ENCODE data around the gene GDI1. TPM values are rescaled to one million over a fixed set of nuclear protein-coding genes. Genes with fewer than 3 reads are reported as not detected.

GDI1 gene
- total RNA-seq, 3 donors from 2014 or later (not counting 1 experiment from before 2014, with no cell fraction given): 138 to 174 (median 140) TPM

DNA sequence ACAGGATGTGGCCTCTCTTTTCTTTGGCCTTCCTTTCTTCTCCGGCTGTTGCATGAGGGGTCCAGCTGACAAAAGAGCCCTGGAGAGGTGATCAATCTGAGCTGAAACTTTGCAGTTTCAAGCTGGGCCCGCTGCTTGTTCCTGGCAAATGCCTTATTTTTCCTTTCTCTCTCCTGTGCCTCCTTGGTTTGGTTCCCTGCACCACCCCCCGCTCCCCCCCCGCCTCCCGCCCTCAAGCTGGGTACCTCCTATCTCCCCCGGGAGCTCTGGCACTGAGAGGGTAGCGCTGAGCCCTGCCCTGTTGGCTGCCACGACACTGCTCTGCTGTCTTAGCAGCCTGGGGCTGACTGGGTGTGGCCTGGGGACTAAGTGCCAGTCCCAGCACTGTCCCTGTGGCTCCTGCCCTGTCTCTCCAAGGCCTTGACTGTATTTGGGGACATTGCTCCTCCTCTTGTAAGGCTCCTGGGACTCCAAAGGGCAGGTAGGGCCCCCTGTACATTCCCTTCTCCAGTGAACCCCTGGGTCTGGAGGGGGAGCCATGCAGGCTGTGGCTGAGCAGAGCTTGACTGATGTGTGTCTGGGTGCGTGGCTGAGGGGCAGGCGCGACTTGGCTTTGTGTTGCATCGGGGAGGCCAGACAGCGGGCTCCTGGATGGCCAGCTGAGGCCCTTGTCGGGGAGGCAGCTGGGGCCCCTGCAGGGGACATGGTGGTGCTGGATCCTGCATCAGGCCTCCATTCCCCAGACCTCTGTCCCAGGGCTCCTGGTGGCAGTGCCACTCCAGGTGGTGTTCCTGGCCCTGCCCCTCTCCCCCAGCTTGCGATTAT is 22.2 kb downstream of the GDI1 start:
- no peaks in the 10 kb centered on the region for H3K36me3 Mint-ChIP-seq
- no peaks in the 10 kb centered on the region for H3K9me3 Mint-ChIP-seq

DNA sequence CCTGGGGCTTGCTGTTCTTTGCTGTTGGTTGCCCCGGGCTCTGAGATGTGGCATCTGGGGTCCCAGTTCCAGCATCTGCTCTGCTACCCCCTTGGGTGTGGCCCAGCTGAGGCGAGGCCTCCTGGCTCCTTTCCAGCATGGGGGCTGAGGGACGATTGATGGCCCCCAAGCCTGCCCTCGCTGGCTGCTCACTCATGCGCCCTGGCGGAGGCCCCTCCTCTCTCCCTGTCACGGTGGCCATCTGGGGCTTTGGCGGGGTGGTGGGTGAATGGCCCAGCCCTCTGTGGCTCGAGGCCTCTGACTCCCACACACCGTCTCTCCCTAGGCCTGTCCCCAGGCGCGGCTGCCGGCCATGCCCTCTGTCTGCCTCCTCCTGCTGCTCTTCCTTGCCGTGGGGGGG is 22.9 kb downstream of the GDI1 start:
- intact Hi-C loops (cut with micrococcal nuclease): no loop called here
- DNase-seq (no peak), ATAC-seq (no peak)
- WGBS (ENCODE audit: insufficient coverage): 70% methylated on average over 13 of the region's 14 CpGs
- Histone ChIP-seq H3K4me3 (ENCODE audit: low read length) (no peak overlapping the region), H3K27me3 (ENCODE audit: control insufficient read depth, insufficient read depth, low read length) (no peaks in the 10 kb centered on the region), H3K27ac (ENCODE audit: low read length) (no peak overlapping the region), H3K36me3 (ENCODE audit: control insufficient read depth, insufficient read depth, low read length) (no peaks in the 10 kb centered on the region), H3K4me1 (ENCODE audit: control insufficient read depth, insufficient read depth, low read length) (peaks cover 21% of the 10 kb centered on the region), H3K9me3 (ENCODE audit: control insufficient read depth, insufficient read depth, low read length) (no peaks in the 10 kb centered on the region)
- Mint-ChIP-seq H3K36me3 (no peaks in the 10 kb centered on the region), H3K27ac (no peak overlapping the region), H3K9me3 (no peaks in the 10 kb centered on the region), H3K4me1 (peaks cover 6 to 18% of the 10 kb centered on the region in 2 donors), H3K27me3 (ENCODE audit: low read depth in 2 of 2) (peaks cover 0 to under 1% of the 10 kb centered on the region in 2 donors), H3K4me3 (peak overlapping the region; percentile 52)
- TF ChIP-seq, protein P1, sequence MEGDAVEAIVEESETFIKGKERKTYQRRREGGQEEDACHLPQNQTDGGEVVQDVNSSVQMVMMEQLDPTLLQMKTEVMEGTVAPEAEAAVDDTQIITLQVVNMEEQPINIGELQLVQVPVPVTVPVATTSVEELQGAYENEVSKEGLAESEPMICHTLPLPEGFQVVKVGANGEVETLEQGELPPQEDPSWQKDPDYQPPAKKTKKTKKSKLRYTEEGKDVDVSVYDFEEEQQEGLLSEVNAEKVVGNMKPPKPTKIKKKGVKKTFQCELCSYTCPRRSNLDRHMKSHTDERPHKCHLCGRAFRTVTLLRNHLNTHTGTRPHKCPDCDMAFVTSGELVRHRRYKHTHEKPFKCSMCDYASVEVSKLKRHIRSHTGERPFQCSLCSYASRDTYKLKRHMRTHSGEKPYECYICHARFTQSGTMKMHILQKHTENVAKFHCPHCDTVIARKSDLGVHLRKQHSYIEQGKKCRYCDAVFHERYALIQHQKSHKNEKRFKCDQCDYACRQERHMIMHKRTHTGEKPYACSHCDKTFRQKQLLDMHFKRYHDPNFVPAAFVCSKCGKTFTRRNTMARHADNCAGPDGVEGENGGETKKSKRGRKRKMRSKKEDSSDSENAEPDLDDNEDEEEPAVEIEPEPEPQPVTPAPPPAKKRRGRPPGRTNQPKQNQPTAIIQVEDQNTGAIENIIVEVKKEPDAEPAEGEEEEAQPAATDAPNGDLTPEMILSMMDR (IDR thresholded peaks at IDR 0.05): no peak

More for the DNA sequence above, 22.2 kb downstream of the GDI1 start:
- TF ChIP-seq, protein P1 (IDR thresholded peaks at IDR 0.05): no peak
- Histone ChIP-seq H3K36me3 (ENCODE audit: control insufficient read depth, insufficient read depth, low read length) (no peaks in the 10 kb centered on the region), H3K27ac (ENCODE audit: low read length) (no peak overlapping the region), H3K27me3 (ENCODE audit: control insufficient read depth, insufficient read depth, low read length) (no peaks in the 10 kb centered on the region), H3K9me3 (ENCODE audit: control insufficient read depth, insufficient read depth, low read length) (no peaks in the 10 kb centered on the region), H3K4me3 (ENCODE audit: low read length) (peak overlapping the region; percentile 44), H3K4me1 (ENCODE audit: control insufficient read depth, insufficient read depth, low read length) (peaks cover 21% of the 10 kb centered on the region)
- Mint-ChIP-seq H3K27me3 (ENCODE audit: low read depth in 2 of 2) (peaks cover 0 to 7% of the 10 kb centered on the region in 2 donors), H3K27ac (peak overlapping the region in 1 of 2 donors; percentile 18), H3K4me3 (peak overlapping the region; percentile 79), H3K4me1 (peaks cover 6 to 18% of the 10 kb centered on the region in 2 donors)
- 55% methylated on average over 11 of the region's 15 CpGs for WGBS (ENCODE audit: insufficient coverage)
- intact Hi-C loops (cut with micrococcal nuclease): no loop called here
- ATAC-seq: peak in 1 of 3 donors; percentile 53
- peak in 1 of 2 donors; percentile 38 for DNase-seq

DNA sequence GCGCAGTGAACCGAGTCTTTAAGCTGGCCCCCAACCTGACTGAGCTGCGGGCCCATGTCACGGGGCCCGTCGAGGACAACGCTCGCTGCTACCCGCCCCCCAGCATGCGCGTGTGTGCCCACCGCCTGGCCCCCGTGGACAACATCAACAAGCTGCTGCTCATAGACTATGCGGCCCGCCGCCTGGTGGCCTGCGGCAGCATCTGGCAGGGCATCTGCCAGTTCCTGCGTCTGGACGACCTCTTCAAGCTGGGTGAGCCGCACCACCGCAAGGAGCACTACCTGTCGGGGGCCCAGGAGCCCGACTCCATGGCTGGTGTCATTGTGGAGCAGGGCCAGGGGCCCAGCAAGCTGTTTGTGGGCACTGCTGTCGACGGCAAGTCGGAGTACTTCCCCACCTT is 23.4 kb downstream of the GDI1 start:
- no peaks in the 10 kb centered on the region for H3K36me3 ChIP-seq (ENCODE audit: control insufficient read depth, insufficient read depth, low read length)
- intact Hi-C loops (cut with micrococcal nuclease): no loop called here
- TF ChIP-seq, protein P1 (IDR thresholded peaks at IDR 0.05): no peak
- Mint-ChIP-seq H3K9me3 (no peaks in the 10 kb centered on the region), H3K27me3 (ENCODE audit: low read depth in 2 of 2) (no peaks in the 10 kb centered on the region), H3K4me3 (peak overlapping the region; percentile 52), H3K27ac (no peak overlapping the region), H3K36me3 (no peaks in the 10 kb centered on the region), H3K4me1 (peaks cover 6 to 18% of the 10 kb centered on the region in 2 donors)
- no peaks in the 10 kb centered on the region for H3K27me3 ChIP-seq (ENCODE audit: control insufficient read depth, insufficient read depth, low read length)
- ATAC-seq (no peak), DNase-seq (no peak)
- H3K4me1 ChIP-seq (ENCODE audit: control insufficient read depth, insufficient read depth, low read length): peaks cover 21% of the 10 kb centered on the region
- H3K27ac ChIP-seq (ENCODE audit: low read length): no peak overlapping the region
- no peak overlapping the region for H3K4me3 ChIP-seq (ENCODE audit: low read length)
- no peaks in the 10 kb centered on the region for H3K9me3 ChIP-seq (ENCODE audit: control insufficient read depth, insufficient read depth, low read length)
- WGBS (ENCODE audit: insufficient coverage): 91% methylated on average over 26 of the region's 26 CpGs

All from natural killer cell (primary cell).